ENCODE results near the gene PSMA7. TPM values are rescaled to one million over a fixed set of nuclear protein-coding genes. Genes with fewer than 3 reads are reported as not detected.
"Not testable (repeated sequence)": the region's sequence is repeated elsewhere in the genome, so short reads cannot be mapped to it uniquely, and the experiment has no call there.

Gene PSMA7
- total RNA-seq, 4 donors from 2014 or later = 181 to 264 (median 228) TPM

- peaks cover 0 to under 1% (median 0%) of the 10 kb centered on the region in 4 donors for H3K4me1 ChIP-seq
- DNase-seq = no peak
- H3K27ac ChIP-seq = no peak overlapping the region
- no peak for TF ChIP-seq POLR2A (IDR thresholded peaks at IDR 0.05)
- TF ChIP-seq CTCF (IDR thresholded peaks at IDR 0.05) = no peak
- H3K4me3 ChIP-seq = no peak overlapping the region
- H3K9me3 ChIP-seq = no peaks in the 10 kb centered on the region
- no peaks in the 10 kb centered on the region for H3K27me3 ChIP-seq
- peaks cover 0 to 10% (median 0%) of the 10 kb centered on the region in 3 donors for H3K36me3 ChIP-seq
Measured at GRCh38 chr20:62151225-62151624, 8.0 kb upstream of the PSMA7 start.

- DNase-seq = no peak
- Histone ChIP-seq H3K4me1 (peaks cover 0 to 9% (median 0%) of the 10 kb centered on the region in 4 donors), H3K27me3 (no peaks in the 10 kb centered on the region), H3K9me3 (no peaks in the 10 kb centered on the region), H3K27ac (no peak overlapping the region), H3K36me3 (peaks cover 0 to 10% (median 0%) of the 10 kb centered on the region in 3 donors), H3K4me3 (no peak overlapping the region)
- TF ChIP-seq POLR2A (IDR thresholded peaks at IDR 0.05) (no peak), CTCF (IDR thresholded peaks at IDR 0.05) (no peak)
Measured at GRCh38 chr20:62150310-62150575, 7.0 kb upstream of the PSMA7 start.

- Histone ChIP-seq H3K36me3 (peaks cover 0 to 10% (median 0%) of the 10 kb centered on the region in 3 donors), H3K4me1 (peaks cover 0 to 14% (median under 1%) of the 10 kb centered on the region in 4 donors), H3K9me3 (no peaks in the 10 kb centered on the region), H3K27ac (no peak overlapping the region), H3K4me3 (no peak overlapping the region), H3K27me3 (no peaks in the 10 kb centered on the region)
- TF ChIP-seq POLR2A (IDR thresholded peaks at IDR 0.05) = no peak
- no peak for TF ChIP-seq CTCF (IDR thresholded peaks at IDR 0.05)
- no peak for DNase-seq
Measured at GRCh38 chr20:62149532-62150309, 6.5 kb upstream of the PSMA7 start.

GRCh38 chr20:62148908-62149314 lies 5.7 kb upstream of the PSMA7 start:
- DNase-seq = no peak
- Histone ChIP-seq H3K27me3 (no peaks in the 10 kb centered on the region), H3K4me3 (no peak overlapping the region), H3K36me3 (peaks cover 0 to 10% (median 0%) of the 10 kb centered on the region in 3 donors), H3K27ac (no peak overlapping the region), H3K9me3 (no peaks in the 10 kb centered on the region), H3K4me1 (peaks cover 0 to 18% (median 4%) of the 10 kb centered on the region in 4 donors)
- no peak for TF ChIP-seq POLR2A (IDR thresholded peaks at IDR 0.05)
- no peak for TF ChIP-seq CTCF (IDR thresholded peaks at IDR 0.05)

- H3K4me3 ChIP-seq, H3K36me3 ChIP-seq, H3K9me3 ChIP-seq, H3K27me3 ChIP-seq, H3K27ac ChIP-seq, DNase-seq: not testable (repeated sequence)
- peaks cover 0 to 18% (median 4%) of the 10 kb centered on the region in 4 donors for H3K4me1 ChIP-seq
Measured at GRCh38 chr20:62148383-62148782, 5.2 kb upstream of the PSMA7 start.

GRCh38 chr20:62147528-62147927 lies 4.3 kb upstream of the PSMA7 start:
- no peaks in the 10 kb centered on the region for H3K9me3 ChIP-seq
- no peak for TF ChIP-seq CTCF (IDR thresholded peaks at IDR 0.05)
- no peak for TF ChIP-seq POLR2A (IDR thresholded peaks at IDR 0.05)
- H3K36me3 ChIP-seq = peaks cover 0 to 3% (median 0%) of the 10 kb centered on the region in 3 donors
- H3K27ac ChIP-seq = no peak overlapping the region
- no peak overlapping the region for H3K4me3 ChIP-seq
- no peak for DNase-seq
- peaks cover 0 to 18% (median 4%) of the 10 kb centered on the region in 4 donors for H3K4me1 ChIP-seq
- no peaks in the 10 kb centered on the region for H3K27me3 ChIP-seq

All from Peyer's patch (tissue), 4 donors.